ENCODE measurements around the gene SCPEP1. TPM values are rescaled to one million over a fixed set of nuclear protein-coding genes. Genes with fewer than 3 reads are reported as not detected.
"Not testable (repeated sequence)": the region's sequence is repeated elsewhere in the genome, so short reads cannot be mapped to it uniquely, and the experiment has no call there.

The SCPEP1 gene
- total RNA-seq, 4 donors from 2014 or later, result 37.7 to 58.0 (median 48.2) TPM

DNA sequence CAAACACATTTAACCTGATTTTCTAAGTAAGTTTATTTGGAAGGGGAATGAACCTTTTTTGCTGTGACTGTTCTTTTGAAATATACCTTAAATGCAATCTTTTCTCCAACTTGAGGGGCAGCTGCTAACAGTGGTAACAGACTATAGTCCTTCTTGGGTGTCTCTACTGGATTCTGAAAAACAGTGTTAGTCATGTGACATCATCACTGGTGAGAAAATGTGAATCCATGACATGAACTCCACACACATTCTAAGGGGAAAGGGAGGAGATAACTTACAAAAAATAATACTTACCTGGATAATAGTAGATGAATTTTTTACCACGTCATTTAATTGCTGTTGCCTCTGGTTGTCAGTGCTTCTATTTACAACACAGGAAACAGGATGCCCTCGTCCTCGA lies 28.3 kb upstream of the SCPEP1 start:
- peaks cover 0 to 1% of the 10 kb centered on the region in 2 donors for H3K36me3 ChIP-seq
- H3K4me3 ChIP-seq, result no peak overlapping the region
- H3K9me3 ChIP-seq, result no peaks in the 10 kb centered on the region
- TF ChIP-seq POLR2A (IDR thresholded peaks at IDR 0.05) (no peak), CTCF (IDR thresholded peaks at IDR 0.05) (no peak)
- no peak for DNase-seq
- no peak overlapping the region for H3K27ac ChIP-seq
- H3K27me3 ChIP-seq, result no peaks in the 10 kb centered on the region
- H3K4me1 ChIP-seq, result no peaks in the 10 kb centered on the region
- intact Hi-C loops (cut with DNase I; ENCODE audit: low total_unique reads), result no loop called here

DNA sequence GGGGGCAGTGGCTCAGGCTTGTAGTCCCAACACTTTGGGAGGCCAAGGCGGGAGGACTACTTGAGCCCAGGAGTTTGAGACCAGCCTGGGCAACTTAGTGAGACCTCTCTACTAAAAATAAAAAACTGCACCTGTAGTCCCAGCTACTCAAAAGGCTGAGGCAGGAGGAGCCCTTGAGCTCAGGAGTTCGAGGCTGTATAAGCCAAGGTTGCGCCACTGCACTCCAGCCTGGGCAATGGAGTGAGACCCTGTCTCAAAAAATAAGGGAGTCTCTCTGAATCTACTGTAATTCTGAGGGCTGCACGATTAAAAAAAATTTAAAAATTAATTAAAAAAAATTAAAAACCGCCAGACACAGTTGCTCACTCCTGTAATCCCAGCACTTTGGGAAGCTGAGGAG lies 20.9 kb upstream of the SCPEP1 start:
- TF ChIP-seq CTCF (IDR thresholded peaks at IDR 0.05), result no peak
- H3K27ac ChIP-seq, result no peak overlapping the region
- H3K4me3 ChIP-seq, result no peak overlapping the region
- no peaks in the 10 kb centered on the region for H3K4me1 ChIP-seq
- H3K9me3 ChIP-seq, result no peaks in the 10 kb centered on the region
- no peaks in the 10 kb centered on the region for H3K36me3 ChIP-seq
- intact Hi-C loops (cut with DNase I; ENCODE audit: low total_unique reads), result no loop called here
- DNase-seq, result no peak
- no peaks in the 10 kb centered on the region for H3K27me3 ChIP-seq

GRCh38 chr17:56960596-56961538 lies 17.1 kb upstream of the SCPEP1 start, which contains the start of gene COIL:
Gene COIL, minus strand, starts transcription at chr17:56961050. Its CDS starts 31 bp downstream, at chr17:56961019.
- peak within 1 kb of the TSS; percentile 84 to 92 for H3K27ac ChIP-seq
- no peaks in the 10 kb centered on the region for H3K36me3 ChIP-seq
- peak within 1 kb of the TSS; percentile 76 to 91 for H3K4me3 ChIP-seq
- H3K27me3 ChIP-seq, result no peaks in the 10 kb centered on the region
- peak; percentile 90 to 92 for DNase-seq
- no peaks in the 10 kb centered on the region for H3K9me3 ChIP-seq
- TF ChIP-seq POLR2A (IDR thresholded peaks at IDR 0.05) (peak in 1 of 2 donors; percentile 40), CTCF (IDR thresholded peaks at IDR 0.05) (peak; percentile 96 to 99 (median 98))
- H3K4me1 ChIP-seq, result no peaks in the 10 kb centered on the region
- intact Hi-C loops (cut with DNase I; ENCODE audit: low total_unique reads), result no loop called here

GRCh38 chr17:56965241-56965640 lies 12.7 kb upstream of the SCPEP1 start:
- DNase-seq; H3K27me3 ChIP-seq; H3K4me1 ChIP-seq; intact Hi-C loops (cut with DNase I; ENCODE audit: low total_unique reads); H3K36me3 ChIP-seq; H3K9me3 ChIP-seq; H3K27ac ChIP-seq; H3K4me3 ChIP-seq: not testable (repeated sequence)

GRCh38 chr17:56965681-56966080 lies 12.2 kb upstream of the SCPEP1 start:
- DNase-seq; H3K4me3 ChIP-seq; H3K27me3 ChIP-seq; H3K4me1 ChIP-seq; H3K27ac ChIP-seq; H3K9me3 ChIP-seq; intact Hi-C loops (cut with DNase I; ENCODE audit: low total_unique reads); H3K36me3 ChIP-seq: not testable (repeated sequence)

- intact Hi-C loops (cut with DNase I; ENCODE audit: low total_unique reads), result no loop called here
- no peak for DNase-seq
- Histone ChIP-seq H3K4me1 (no peaks in the 10 kb centered on the region), H3K4me3 (no peak overlapping the region), H3K27me3 (no peaks in the 10 kb centered on the region), H3K9me3 (no peaks in the 10 kb centered on the region), H3K36me3 (no peaks in the 10 kb centered on the region), H3K27ac (no peak overlapping the region)
- TF ChIP-seq CTCF (IDR thresholded peaks at IDR 0.05) (no peak), POLR2A (IDR thresholded peaks at IDR 0.05) (no peak)
Measured at GRCh38 chr17:56966338-56966737, 11.6 kb upstream of the SCPEP1 start.
